ENCODE measurements around the gene BUB1.
"Not testable (repeated sequence)": the region's sequence is repeated elsewhere in the genome, so short reads cannot be mapped to it uniquely, and the experiment has no call there.

Gene BUB1

DNA sequence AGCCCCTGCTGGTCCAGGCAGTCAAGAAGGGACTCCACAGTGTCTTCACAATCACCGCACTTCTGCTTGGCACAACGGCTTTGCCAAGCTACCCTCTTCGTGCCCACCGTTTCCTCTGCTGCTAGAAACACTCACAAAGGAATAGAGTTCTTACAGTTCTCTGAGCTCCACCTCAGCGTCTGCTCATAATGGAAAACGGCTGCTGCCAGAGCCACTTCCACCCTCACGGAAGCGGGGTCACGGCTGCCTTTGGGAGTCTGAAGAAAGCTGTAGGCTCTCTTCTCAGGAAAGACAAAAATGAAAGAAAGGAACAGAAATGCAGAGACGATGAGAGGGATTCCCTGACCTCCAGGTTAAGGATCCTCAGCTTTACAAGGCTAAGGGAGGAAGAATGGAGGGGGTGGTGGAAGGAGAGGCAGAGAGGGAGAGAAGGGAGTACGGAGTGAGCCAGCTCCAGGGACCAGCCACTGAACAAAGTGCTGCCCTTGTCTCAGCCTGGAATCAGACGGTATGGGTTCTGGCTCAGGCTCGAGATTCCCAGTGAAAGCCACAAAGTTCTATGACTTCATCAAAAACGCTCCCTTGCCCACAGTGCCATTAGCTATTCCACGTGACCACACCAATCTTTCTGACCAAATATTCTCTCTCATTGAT, 88.1 kb downstream of the BUB1 start:
- not testable (repeated sequence) for DNase-seq

DNA sequence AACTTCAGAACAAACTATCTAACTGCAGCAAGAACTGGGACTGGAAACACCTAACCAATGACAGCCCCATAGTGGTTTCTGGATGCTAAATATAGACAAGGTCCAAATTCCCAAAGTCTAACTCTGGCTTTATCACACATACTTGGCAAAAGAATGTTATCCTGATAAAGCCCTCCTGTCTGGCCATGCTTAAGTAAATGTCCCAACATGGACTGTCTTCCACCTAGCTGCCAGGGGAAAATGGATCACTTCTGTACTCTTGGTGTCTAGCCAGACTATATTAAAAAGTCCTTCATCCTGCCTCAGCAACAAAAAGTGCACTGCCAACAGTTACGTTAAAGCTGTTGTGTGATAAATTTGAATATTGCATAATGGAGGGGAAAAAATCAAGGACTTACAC, 89.3 kb downstream of the BUB1 start:
- not testable (repeated sequence) for DNase-seq

All from stimulated activated naive CD4-positive, alpha-beta T cell (primary cell).